ENCODE results near the gene VIPR2.
"Not testable (repeated sequence)": the region's sequence is repeated elsewhere in the genome, so short reads cannot be mapped to it uniquely, and the experiment has no call there.

VIPR2 gene, protein sequence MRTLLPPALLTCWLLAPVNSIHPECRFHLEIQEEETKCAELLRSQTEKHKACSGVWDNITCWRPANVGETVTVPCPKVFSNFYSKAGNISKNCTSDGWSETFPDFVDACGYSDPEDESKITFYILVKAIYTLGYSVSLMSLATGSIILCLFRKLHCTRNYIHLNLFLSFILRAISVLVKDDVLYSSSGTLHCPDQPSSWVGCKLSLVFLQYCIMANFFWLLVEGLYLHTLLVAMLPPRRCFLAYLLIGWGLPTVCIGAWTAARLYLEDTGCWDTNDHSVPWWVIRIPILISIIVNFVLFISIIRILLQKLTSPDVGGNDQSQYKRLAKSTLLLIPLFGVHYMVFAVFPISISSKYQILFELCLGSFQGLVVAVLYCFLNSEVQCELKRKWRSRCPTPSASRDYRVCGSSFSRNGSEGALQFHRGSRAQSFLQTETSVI

DNA sequence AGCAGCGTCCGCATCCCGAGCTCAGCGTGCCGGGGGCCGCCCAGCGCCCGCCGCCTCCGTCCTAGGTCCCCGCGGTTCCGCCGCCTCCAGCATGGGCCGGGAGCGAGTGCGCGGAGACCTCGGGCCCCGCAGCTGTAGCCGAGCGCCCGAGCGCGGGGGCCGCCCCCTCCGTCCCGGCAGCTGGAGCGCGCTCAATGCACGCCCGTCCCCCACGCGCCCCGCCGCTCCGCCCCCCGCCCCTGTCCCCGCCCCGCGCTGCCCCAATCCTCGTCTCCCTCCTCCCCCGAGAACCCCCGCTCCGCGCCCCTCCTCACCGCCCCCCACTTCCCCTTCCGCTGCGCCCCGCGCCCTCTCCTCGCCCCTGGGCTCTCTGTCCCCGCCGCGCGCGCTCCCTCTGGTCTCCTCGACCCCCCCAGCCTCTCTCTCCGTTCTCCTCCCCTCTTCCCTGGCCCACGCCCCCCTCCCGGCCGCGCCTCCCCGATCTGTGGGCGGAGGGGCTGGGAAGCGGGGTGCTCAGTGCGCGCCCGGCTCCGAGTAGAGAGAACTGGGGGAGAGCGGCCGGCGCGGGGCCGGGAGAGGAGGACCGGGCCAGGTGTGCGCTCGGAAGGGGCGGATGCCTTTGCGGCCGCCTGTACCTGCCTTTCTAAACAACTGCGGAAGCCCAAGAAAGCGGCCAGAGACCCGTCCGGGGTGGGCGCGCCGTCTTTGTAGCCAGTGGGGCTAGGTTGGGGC, at the start of gene VIPR2:
VIPR2 (minus strand) TSS at position 110 of the 732 bp plus-strand sequence; CDS start at position 14, 96 bp downstream.
- peak in 1 of 58 donors; percentile 12 for DNase-seq

- no peak for DNase-seq
Measured at GRCh38 chr7:159193543-159194090, 49.0 kb upstream of the VIPR2 start.

DNA sequence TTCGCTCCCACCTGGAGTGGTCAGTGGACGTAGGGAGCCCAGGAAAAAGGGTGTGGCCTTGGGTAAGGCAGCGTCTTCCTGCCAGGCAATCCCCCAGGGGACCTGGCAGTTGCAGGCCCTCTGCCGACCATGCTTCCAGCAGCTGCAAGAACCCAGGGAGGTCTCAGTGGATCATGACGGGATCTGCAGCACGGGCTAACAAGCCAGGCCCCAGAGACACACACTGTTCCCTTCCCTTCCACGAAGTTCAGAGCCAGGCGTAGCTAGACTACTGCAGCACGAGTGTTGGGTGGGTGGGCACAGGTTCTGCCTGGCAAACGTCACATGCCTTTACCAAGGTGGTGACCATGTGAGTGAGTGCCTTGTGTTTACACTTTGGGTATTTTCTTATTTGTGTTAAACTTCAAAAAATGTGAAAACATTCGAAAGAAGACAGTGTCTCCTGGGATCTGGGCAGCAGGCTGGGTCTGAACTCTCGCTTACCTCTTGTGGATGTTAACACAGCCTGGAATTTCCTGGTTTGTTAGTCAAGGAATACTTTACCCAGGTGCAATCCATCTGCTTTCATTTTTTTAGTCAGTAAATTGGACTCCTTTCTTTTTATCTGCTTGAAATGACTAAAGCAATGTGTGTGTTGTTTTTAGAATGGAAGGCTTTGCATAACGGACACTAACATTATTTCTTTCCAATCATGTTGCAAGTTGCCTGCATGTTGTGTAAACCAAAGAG, 48.2 kb upstream of the VIPR2 start:
- DNase-seq, result no peak

GRCh38 chr7:159192013-159192412, 47.3 kb upstream of the VIPR2 start:
- DNase-seq, result no peak

- DNase-seq, result no peak
Measured at GRCh38 chr7:159191236-159191635, 46.6 kb upstream of the VIPR2 start.

GRCh38 chr7:159188011-159188410, 43.3 kb upstream of the VIPR2 start:
- DNase-seq, result no peak

DNA sequence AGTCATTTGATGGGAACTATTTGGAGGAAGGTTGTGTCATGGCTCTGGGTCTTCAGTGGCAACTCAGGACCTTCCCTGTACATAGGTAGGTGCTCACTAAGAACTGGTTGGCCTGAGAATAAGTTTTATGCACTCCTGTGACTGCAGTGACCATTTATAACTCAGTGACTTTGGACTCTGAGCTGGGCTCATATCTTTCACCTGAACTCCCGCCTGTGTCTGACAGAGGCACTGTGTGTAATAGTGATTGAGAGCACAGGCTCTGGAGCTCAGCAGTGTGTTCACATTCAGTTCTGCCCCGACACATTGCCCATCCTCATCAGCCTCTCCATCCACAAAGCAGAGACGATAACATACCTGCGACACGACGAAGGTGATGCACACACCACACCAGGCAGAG, 34.6 kb upstream of the VIPR2 start:
- no peak for DNase-seq

DNA sequence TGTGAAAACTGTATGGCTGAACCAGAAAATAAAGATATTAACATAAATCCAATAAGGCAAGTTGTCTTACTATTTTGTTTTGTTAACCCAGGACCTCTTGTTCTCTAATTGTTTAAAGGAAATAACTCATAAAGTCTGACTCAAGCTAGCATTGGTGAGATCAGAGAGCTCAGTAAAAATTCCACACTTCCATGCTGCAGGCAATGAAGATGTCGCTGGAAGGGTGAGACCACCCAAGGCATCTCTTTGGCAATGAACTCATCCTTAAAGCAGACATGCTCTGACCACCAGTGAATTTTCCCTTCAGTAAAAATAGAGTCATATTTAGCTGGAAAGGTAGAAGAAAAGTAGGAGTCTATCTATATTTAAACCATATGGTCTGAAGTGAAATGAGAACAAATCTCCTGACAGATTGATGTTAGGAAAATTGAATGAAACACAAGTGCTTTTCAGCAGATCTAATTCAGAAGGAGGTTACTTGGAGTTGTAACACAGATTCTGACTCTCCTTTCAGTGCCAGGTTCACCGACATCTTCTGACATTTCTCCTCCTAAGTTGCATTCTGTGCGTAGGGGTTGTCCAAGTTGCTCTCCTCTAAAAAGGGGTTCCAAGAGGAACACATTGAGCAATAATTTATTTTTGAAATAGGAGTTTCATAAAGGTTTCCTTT, 32.8 kb upstream of the VIPR2 start:
- DNase-seq, result no peak

DNA sequence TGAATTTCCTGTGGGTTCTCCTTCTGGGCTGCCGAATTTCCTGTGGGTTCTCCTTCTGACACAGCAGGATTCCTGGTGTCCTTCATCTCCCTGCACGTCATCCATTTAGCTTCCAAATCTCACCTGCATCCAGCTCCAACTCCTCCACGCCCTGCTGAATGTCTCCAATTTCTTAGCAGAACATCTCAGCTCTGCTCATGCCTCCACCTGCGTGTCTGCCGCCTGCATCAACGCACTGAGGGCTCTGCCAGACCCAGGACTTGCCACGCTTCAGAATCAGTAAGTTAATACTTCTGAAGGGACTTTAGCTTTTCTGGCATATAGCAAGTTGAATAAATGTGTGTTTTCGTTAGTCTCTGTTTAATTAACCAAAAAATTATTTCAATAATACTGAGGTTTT, 31.1 kb upstream of the VIPR2 start:
- no peak for DNase-seq

GRCh38 chr7:159175100-159175499, 30.4 kb upstream of the VIPR2 start:
- DNase-seq, result not testable (repeated sequence)

DNA sequence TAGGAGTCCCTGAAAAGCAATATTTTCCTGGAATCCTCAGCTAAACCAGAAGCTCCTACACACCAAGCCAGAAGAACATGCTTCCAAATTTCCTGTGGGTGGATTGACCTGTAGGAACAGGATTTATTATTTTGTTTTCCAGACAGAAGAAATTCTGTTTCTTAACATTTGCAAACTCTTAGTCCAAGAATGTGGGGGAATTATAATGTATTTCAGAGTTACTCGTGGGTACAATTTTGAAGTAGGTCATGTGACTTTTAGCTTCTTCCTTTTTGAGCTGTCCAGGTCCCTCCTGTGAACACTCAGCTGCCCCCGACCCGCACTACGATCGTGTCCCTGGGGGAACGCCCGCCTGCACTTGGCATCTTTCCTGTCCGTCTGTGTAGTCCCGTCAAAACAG, 27.7 kb upstream of the VIPR2 start:
- no peak for DNase-seq

DNA sequence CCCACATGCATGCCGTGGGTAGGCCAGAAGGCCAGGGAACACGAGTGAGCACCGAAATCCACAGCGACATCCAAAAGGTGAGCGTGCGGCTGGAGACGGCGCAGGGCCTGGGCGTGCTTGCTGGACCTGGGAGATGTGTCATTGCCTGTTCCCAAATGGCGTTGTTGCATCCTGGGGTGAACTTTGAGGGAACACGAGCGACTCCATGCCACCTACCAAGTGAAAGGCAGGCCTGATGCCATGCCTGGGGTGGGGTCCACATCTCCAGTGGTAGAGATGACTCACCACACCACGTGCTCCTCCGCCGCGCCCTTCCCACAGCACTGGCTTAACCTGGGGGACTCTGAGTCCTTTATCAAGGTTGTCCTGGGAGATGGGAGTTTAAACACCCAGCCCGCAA, 24.7 kb upstream of the VIPR2 start:
- no peak for DNase-seq

- DNase-seq, result no peak
Measured at GRCh38 chr7:159167139-159167538, 22.5 kb upstream of the VIPR2 start.

- DNase-seq, result no peak
Measured at GRCh38 chr7:159166530-159166929, 21.9 kb upstream of the VIPR2 start.

- DNase-seq, result no peak
Measured at GRCh38 chr7:159165352-159165751, 20.7 kb upstream of the VIPR2 start.

GRCh38 chr7:159163703-159164301, 19.1 kb upstream of the VIPR2 start:
- not testable (repeated sequence) for DNase-seq

DNA sequence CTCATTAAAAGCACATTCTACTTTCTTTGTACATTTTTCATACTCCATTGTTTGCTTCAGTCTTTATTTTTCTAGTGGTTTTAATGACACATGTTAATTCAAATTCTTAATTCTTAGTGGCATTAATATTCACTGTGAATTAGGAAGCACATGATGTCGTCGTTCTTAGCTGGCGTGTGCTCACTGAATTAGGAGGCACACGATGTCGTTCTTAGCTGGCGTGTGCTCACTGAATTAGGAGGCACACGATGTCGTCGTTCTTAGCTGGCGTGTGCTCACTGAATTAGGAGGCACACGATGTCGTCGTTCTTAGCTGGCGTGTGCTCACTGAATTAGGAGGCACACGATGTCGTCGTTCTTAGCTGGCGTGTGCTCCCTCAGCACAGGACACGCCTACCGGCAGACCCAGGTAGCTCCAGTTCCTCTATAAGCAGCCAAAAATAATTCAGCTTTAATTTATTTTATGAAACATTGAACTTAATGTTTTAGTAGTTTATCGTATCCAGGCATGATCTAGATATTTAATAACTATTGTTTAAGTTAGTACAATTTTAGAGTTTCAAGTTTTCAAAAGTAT, 17.5 kb upstream of the VIPR2 start:
- not testable (repeated sequence) for DNase-seq

DNA sequence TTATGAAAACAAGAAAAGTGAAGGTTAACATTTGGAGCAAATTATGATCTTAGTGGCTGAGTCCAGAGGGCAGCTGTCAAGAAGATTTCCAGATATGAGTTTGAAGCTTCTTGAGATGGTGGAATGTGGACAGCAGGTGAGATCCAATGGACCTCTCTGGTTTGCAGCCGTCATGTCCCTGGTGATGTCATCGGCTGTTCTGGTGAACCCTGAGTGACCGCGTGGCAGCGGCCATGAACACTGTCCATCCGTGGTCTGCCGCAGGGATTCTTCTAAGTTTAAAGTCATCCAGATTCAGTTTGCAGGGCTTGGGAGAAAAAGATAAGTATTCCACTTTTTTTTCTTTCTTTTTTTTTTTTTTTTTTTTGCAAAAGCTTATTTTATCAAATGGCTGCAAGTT, 15.8 kb upstream of the VIPR2 start:
- no peak for DNase-seq

GRCh38 chr7:159159731-159160130, 15.1 kb upstream of the VIPR2 start:
- DNase-seq, result no peak

GRCh38 chr7:159158888-159159405, 14.3 kb upstream of the VIPR2 start:
- DNase-seq, result no peak
